ENCODE results near the gene TGFBR2.

The TGFBR2 gene

GRCh38 chr3:30707825-30708224, 101.4 kb downstream of the TGFBR2 start:
- no peak for DNase-seq (ENCODE audit: low spot score)
- in situ Hi-C loops (cut with MboI; ENCODE audit: low sequenced_read_pairs, unreplicated experiment), result no loop called here
- TF ChIP-seq CTCF (IDR thresholded peaks at IDR 0.05; ENCODE audit: borderline replicate concordance, control extremely low read depth, extremely low read depth, insufficient read depth, missing control alignments), result no peak

- DNase-seq (ENCODE audit: low spot score), result no peak
- no peak for TF ChIP-seq CTCF (IDR thresholded peaks at IDR 0.05; ENCODE audit: borderline replicate concordance, control extremely low read depth, extremely low read depth, insufficient read depth, missing control alignments)
- in situ Hi-C loops (cut with MboI; ENCODE audit: low sequenced_read_pairs, unreplicated experiment), result no loop called here
Measured at GRCh38 chr3:30708472-30708871, 102.1 kb downstream of the TGFBR2 start.

- TF ChIP-seq CTCF (IDR thresholded peaks at IDR 0.05; ENCODE audit: borderline replicate concordance, control extremely low read depth, extremely low read depth, insufficient read depth, missing control alignments), result no peak
- DNase-seq (ENCODE audit: low spot score), result no peak
- in situ Hi-C loops (cut with MboI; ENCODE audit: low sequenced_read_pairs, unreplicated experiment), result no loop called here
Measured at GRCh38 chr3:30710017-30710416, 103.6 kb downstream of the TGFBR2 start.

- TF ChIP-seq CTCF (IDR thresholded peaks at IDR 0.05; ENCODE audit: borderline replicate concordance, control extremely low read depth, extremely low read depth, insufficient read depth, missing control alignments), result no peak
- in situ Hi-C loops (cut with MboI; ENCODE audit: low sequenced_read_pairs, unreplicated experiment), result no loop called here
- DNase-seq (ENCODE audit: low spot score), result no peak
Measured at GRCh38 chr3:30711151-30711550, 104.8 kb downstream of the TGFBR2 start.

- in situ Hi-C loops (cut with MboI; ENCODE audit: low sequenced_read_pairs, unreplicated experiment), result no loop called here
- no peak for TF ChIP-seq CTCF (IDR thresholded peaks at IDR 0.05; ENCODE audit: borderline replicate concordance, control extremely low read depth, extremely low read depth, insufficient read depth, missing control alignments)
- DNase-seq (ENCODE audit: low spot score), result no peak
Measured at GRCh38 chr3:30711867-30712266, 105.5 kb downstream of the TGFBR2 start.

GRCh38 chr3:30712991-30713390, 106.6 kb downstream of the TGFBR2 start:
- no peak for DNase-seq (ENCODE audit: low spot score)
- in situ Hi-C loops (cut with MboI; ENCODE audit: low sequenced_read_pairs, unreplicated experiment), result no loop called here
- no peak for TF ChIP-seq CTCF (IDR thresholded peaks at IDR 0.05; ENCODE audit: borderline replicate concordance, control extremely low read depth, extremely low read depth, insufficient read depth, missing control alignments)

All from GM13976 (cell line).